Activated CD4-positive, alpha-beta T cell treated with anti-CD3 and anti-CD28 coated beads for 24 hours (primary cell): ENCODE data around the gene SERPINC1.
"Not testable (repeated sequence)": the region's sequence is repeated elsewhere in the genome, so short reads cannot be mapped to it uniquely, and the experiment has no call there.

Source experiments
- DNase-seq, 2 donors: peaks; one replicate each; pipeline ENCODE4 v3.0.0-alpha.2; 2020; ENCODE audit warnings: low read depth in 2 of 2

The SERPINC1 gene

DNA sequence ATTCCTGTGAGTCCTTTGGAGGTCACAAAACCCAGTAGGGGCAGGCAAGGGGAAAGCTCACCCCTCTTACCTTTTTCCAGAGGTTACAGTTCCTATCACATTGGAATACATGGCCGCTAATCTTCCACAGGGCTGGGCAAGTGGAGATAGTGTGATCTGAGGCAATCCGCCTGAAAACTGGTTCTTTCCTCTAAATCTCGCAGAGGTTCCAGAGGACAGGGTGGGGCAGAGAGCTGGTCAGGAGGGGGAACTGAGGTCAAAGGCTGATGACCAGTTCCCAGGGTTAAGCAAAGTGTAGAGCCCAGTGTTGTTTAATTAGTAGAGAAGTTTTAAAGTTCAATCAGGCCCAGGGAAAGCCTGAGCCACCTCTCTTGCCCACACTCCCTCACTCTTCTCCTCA lies at the start of gene SERPINC1:
Gene SERPINC1, minus strand, starts transcription at position 179 of the 400 bp plus-strand sequence. Its CDS starts 68 bp downstream, at position 111.
- no peak for DNase-seq

DNA sequence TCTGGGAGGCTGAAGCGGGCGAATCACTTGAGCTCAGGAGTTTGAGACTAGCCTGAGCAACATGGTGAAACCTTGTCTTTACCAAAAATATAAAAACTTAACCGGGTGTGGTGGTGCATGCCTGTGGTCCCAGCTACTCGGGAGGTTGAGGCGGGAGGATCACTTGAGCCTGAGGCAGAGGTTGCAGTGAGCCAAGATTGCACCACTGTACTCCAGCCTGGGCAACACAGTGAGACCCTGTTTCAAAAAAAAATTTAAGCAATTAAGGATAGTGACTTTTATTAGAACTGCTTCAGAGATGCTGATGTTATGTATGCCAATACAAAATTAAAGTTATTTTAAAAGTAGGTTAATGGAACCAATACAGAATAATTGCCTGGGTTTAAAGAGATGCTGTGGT lies 48.8 kb upstream of the SERPINC1 start:
- DNase-seq, result not testable (repeated sequence)

DNA sequence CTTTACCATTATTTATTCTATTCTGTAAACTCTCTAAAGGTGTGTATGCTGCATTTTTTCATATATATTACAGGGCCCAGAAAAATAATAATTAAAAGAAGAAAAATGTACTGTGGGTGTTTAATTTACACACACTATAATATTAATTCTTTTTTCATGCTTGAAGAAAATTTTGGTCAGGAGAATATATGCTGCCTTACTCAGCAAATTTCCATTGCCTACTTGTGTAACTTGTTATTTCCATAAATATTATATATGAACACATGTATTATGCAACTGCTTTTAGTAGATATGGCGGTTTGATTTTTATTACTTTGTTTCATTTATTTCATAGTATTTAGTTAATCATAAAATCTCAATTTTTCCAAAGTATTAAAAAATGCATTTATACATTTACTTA lies 46.4 kb upstream of the SERPINC1 start:
- DNase-seq, result no peak

DNA sequence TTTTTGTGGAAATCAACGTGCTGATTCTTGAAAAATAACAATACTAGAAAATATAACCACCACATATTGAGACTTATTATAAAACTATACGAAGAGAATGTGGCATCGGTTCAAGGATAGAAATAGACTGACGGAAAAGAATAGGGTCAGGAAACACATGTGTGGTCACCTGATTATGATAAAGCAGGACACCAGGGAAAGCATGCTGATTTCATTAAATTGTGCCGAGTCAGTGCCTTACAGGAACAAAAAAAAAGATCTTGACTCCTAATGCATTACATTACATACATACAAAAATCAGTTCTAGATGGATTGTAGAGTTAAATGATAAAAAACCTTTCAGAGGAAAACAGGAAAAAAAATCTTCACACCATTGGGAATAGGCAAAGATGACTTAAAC lies 43.5 kb upstream of the SERPINC1 start:
- no peak for DNase-seq

DNA sequence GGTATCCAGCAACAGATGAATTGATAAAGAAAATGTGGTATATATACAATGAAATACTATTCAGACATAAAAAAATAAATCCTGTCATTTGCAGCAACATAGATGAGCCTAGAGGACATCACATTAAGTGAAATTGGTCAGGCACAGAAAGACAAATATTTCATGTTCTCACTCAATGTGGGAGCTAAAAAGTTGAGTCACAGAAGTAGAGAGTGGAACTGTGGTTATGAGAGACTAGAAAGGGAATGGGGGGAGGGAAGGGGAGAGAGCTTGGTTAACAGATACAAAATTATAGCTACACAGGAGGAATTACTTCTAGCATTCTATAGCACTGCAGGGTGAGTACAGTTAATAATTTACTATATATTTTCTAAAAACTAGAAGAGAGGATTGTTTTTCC lies 37.1 kb upstream of the SERPINC1 start:
- DNase-seq, result no peak

DNA sequence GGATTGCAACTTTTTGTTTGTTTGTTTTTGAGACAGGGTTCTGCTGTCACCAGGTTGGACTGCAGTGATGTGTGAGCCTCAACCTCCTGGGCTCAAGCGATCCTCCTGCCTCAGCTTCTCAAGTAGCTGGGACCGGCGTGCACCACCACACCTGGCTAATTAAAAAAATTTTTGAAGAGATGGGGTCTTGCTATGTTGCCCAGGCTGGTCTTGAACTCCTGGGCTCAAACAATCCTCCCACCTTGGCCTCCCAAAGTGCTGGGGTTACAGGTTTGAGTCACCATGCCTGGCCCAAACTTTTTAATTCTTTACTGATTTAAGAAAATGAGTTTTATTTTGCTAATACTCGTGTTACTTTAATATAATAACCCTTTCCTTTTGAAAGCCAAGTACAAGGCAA lies 31.5 kb upstream of the SERPINC1 start:
- no peak for DNase-seq

DNA sequence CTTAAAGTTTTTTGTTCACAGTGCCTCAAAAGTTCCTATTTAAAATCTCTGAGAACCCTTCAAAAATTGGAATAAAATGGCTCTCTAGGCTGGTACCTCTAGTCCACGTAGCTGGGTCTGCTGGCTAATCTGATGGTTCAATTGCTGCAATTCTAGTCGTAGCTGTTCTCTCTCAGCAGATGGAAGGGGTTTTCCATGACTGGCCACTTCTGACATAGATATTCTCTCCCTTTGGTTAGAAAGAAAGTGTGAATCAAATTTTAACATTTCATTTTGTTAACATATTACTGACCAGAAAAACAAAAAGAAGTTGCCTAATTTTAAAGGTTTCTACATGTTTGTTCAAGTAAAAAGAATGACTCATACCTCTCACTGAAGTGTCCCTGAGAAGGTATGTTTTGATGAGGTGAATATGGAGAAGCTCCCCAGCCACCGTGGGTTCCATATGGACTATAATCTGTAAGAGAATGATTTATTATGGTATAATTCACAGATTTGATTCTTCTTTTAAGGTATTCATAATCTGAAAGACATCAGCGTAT lies 29.3 kb upstream of the SERPINC1 start:
- DNase-seq, result no peak

DNA sequence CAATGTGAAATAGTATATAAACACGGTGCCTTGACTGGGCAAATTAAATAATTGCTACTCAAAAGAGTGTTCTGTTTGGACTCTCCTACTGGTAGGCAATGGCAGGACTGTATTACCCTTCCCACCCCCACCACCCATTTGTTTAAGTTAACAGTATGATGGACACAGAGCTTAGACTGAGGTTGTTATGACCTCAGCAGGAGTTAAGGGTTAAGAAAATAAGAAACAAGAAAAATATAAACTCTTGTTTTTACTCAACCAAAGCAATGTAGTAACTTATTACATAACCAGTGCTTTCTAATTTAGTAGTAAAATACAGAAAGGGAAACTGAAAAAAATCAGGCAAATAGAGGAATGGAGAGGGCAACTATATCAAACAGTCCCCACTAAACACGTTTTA lies 19.9 kb upstream of the SERPINC1 start:
- DNase-seq, result no peak

DNA sequence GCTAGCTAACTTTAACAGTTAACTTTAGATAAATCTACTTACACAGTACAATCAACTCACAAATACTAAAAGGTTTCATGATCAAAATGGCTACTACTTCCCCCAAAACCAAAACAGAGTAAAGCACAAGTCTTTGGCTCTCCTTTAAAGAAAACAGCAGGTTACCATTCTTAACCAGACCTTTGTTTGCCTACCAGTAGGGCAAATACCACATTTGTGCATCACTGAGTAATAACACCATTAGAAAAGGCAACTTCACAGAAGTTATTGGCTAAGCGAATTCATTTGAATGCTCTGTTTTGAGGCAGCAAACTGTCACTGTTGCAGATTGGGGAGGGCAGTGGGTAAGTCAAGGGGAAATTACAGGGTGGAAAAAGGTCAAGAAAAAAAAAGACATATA lies 17.3 kb upstream of the SERPINC1 start:
- DNase-seq, result no peak

DNA sequence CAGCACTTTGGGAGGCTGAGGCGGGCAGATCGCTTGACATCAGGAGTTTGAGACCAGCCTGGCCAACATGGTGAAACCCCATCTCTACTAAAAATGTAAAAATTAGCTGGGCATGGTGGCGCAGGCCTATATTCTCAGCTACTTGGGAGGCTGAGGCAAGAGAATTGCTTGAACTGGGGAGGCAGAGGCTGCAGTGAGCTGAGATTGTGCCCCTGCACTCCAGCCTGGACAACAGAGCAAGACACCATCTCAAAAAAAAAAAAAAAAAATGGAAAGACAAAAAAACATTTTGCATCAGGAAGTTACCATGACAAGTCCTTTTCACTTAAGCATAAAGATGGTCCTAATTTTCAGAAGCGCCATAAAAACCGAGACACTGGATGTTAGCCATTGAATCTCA lies 13.4 kb upstream of the SERPINC1 start:
- DNase-seq, result not testable (repeated sequence)

DNA sequence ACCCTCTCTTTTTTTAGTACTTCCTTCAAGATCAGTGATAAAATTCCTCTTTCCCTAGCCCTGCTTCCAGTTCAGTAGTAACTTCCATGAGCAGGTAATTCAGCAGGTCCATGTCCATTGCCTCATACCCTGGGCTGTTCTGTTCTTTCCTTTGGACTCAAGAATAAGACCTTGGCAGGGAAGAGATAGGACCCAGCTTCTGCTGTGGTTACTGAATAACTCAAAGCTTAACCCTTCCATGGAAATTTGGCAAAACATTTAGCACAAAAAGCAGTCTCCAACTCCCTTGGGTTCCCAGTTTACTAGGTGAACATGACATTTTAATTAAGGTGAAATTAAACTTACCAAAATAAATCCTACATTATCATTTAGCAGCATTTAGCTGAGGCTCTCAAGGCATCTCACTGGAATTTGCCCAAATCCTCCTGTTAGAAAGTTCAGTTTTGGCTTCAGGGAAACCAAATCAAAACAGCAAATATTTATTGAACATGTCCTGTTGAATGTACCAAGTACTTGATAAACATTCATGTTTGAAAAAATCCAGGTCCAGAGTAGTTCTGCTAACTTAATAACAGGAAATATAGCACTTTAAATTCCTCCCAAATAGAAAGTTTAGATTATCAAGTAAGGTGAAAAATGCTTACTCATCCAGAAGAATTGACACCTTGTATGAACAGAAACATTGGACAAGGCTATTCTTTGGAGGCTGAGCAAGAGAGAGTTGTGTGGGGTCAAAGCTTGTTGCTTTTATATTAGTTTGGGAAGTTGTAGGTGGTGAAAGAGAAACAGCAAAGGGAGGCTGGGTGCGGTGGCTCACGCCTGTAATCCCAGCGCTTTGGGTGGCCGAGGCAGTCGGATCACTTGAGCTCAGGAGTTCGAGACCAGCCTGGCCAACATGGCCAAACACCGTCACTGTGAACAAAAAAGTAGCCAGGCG lies 8.4 kb upstream of the SERPINC1 start:
- DNase-seq, result no peak

DNA sequence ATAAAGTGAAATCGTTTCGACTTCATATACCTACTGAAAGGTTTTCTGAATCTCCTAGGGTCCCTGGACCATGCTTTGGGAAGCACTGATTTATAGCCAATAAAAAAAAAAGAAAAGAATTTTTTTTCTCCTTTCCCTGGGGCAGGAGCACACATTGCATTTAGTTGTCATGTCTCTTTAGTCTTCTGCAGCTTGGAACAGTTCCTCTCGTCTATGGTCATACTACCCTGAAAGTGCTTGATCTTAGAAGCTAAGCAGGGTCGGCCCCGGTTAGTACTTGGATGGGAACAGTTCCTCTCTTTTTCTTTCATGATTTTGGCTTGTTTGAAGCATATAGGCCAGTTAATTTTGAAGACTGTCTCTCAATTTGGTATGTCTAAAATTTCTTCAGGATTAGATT lies 3.7 kb upstream of the SERPINC1 start:
- DNase-seq, result no peak

DNA sequence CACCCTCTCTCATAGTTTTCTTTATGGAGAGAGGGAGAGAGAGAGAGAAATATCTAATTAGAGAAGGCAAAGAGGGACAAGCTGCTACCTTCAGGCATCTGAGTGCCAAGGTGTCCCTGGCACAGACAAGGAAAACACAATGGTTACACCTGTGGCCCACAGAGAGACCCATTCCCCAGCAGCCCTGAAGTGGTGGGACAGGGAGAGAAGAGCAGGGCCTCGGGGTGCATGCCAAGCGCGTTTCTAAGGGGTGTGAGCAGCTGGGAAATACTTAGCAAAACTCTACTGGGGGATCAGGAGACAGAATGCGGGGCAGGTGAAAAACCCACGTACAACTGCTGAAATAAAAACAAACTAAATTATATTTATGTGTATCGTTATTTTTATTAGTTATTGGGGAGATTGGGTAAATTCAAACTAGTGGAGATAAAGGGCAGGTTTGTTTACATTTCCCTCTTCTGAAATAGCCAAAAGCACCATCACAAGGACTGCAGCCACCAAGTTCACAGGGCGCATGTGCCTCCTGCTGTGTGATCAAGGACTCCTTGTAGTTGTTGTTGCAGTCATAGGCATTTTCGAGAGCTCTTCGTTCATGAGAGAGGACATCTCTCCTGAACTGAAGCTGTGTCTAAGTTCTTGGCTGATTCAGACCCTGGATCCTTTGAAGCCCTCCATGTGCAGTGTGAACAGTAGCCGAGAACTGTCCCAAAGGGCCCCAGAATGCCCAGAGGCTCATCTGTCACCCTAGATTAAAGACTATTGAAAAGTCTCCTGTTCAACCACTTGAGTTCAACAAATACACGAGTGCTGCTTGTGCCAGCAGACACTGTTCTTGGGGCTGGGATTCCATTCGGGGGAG lies 737 bp upstream of the SERPINC1 start:
- no peak for DNase-seq

DNA sequence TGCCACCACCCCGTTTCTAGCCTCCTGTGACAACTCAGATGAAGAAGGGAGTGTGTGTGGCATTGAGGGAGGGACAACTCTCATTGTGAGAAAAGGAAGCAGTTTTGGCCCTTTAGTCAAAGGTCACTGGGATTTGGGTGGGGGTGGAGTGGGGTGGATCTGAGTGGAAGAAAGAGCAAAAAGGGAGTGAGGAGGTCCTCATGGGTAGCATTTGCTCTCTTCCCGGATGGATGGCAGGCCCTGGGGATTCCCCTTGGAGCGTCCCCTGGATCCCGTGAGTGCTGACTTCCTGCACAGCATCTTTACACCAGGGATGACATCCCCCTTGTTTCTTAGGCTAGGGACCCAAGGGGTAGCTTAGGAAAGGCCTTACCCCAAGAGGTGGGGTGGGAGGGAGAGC lies 460 bp downstream of the SERPINC1 start:
- DNase-seq, result no peak

DNA sequence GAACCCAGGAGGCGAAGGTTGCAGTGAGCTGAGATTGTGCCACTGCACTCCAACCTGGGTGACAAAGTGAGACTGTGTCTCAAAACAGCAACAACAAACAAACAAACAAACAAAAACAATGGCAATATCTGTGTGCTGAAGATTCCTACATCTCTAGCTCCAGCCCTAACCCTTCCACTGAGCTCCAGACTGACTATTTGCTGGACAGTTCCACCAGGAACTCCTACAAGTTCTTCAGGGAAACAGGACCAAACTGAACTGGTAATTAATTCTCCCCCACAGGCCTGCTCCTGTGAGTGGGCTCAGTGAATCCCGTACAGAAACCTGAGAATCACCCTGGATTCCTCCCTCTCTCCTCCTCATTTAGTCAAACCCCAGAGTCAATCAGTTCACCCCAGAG lies 1.5 kb downstream of the SERPINC1 start:
- DNase-seq, result no peak

DNA sequence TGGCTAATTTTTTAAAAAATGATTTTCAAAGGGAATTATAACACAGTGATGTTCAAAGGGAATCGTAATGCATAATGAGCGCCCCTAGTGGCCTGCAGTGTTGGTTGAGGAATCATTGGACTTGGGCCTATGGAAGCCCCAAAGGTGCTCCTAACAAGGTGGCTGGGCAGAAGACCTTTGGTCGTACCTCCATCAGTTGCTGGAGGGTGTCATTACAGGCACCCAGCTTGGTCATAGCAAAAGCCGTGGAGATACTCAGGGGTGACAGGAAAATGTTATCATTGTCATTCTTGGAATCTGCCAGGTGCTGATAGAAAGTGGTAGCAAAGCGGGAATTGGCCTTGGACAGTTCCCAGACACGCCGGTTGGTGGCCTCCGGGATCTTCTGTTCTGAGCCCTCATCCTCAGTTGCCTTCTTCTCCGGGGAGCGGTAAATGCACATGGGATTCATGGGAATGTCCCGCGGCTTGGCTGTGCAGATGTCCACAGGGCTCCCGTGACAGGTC lies 2.7 kb downstream of the SERPINC1 start:
- peak in 1 of 2 donors; percentile 25 for DNase-seq

DNA sequence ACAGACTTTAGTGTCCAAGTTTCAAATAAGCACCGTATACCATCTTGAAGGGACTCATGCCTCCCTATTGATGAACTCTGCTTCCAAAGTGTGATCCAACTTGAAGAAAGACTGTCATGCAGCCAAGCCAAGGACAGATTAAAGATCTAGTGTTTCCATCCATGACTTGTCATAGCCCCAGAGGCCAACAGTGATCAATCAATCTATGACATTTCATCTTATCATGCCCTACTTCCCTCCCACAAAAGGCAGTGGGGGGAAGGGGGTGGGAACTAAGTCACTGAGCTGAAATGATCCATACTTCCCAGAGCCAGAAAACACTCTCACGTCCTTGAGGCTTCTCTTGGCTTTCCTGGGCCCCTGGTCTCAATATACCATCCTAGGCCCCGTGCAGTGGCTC lies 4.0 kb downstream of the SERPINC1 start:
- no peak for DNase-seq

DNA sequence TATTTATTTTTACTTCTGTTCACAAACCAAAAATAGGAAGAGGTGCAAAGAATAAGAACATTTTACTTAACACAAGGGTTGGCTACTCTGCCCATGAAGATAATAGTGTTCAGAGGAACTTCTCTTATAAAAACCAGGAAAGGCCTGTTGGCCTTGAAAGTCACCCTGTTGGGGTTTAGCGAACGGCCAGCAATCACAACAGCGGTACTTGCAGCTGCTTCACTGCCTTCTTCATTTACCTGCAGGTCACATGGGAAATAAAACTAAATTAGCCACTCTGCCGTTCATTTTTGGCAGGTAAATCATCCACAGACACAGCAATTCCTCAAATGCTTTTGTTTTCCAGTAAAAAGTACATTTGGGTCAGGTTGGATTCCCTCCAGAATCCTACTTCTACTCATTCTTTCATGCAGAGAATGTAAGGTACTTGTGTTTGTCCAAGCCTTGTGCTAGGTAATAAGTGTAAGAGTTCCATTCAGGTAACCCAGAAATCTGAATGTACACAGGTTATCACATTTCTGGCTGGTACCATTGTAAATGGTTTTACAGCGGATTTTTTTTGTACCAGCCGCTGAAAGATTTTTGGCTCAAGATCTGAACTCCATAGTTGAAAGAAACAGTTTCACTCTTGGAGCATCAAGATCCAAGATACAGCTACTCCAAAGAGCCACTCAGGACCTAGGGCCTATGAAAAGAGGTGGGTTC lies 13.1 kb downstream of the SERPINC1 start:
- DNase-seq, result no peak

DNA sequence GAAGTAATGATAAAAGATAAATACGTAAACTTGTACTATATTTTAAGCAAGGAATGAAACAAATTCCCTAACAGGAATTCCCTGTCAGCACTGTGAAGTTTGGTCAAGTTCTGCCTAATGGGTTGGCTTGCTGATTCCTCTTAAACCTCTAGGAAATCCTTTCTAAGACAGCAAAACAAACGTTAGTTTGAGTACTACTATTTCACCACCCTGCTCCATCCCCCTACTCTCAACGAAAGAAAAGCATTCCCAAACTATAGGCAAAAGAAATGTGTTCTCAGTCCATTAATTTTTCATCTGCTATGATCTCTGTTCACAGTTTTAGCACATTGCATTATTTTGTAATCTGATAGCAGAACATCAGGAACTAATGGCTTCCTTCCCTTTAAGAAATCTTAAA lies 16.1 kb downstream of the SERPINC1 start:
- no peak for DNase-seq

DNA sequence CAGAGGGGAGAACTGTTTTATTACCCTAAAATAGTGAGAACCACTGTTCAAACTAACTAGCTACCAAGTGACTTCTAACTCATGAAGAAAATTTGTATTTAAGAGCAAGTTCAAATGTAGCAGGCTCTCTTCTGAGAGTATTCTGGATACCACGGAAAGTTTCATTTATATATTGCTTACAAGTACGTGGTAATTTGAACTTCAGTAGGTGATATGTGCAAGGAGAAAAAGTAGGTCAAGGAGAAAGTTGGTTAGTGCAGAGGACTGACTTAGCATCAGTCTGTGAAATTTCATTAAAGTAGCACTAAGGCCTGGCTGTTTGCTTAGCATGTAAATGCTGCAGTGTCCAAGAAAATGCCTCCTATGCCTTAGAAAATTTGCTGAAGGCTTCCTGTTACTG lies 16.7 kb downstream of the SERPINC1 start:
- DNase-seq, result no peak

DNA sequence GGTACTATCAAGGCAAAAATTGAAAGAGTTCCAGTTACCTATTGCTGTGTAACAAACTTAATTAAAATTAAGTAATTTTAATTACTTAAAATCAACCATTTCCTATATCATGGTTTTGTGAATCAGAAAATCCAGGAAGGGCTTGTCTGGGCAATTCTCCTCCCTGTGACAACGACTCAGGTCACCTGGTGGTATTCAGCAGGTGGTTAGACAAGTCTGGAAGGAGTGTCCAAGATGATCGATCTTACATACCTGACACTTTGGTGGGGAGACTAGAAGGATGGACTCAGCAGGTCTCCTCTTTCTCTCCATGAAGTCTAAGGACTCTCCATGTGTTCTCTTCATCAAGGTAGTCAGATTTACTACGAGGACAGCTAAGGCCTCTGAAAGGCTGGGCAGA lies 22.9 kb downstream of the SERPINC1 start:
- DNase-seq, result no peak

DNA sequence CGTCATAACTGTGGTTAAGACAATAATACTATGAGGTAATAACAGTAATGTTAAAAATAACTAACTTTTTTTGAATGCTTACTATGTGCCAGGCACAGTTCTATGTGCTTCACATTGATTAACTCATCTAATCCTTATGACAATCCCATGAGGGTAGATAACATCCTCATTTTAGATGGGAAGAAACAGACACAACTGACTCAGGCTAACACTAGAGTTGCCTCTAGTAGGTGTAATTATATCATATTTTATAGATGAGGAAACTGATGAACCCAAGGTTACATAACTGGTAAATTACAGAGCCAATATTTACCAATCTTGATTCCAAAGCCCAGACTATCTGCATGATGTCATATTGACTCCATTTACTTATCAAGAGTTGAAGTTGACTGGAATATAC lies 23.5 kb downstream of the SERPINC1 start:
- DNase-seq, result no peak
